Psoas muscle (tissue), 8 donors: ENCODE results near the gene THRSP. TPM values are rescaled to one million over a fixed set of nuclear protein-coding genes. Genes with fewer than 3 reads are reported as not detected.

ENCODE experiments used
- ATAC-seq, 4 donors: fragments of 200-7000 bp; cut with Tn5 transposase; one replicate each; pipeline ENCODE4 v1.9.1; 2020; ENCODE audit warnings: moderate library complexity in 3 of 4, mild to moderate bottlenecking in 2 of 4
- DNase-seq, 2 donors: peaks; one replicate each; pipeline ENCODE4 v3.0.0-alpha.2; 2020
- H3K27ac ChIP-seq: fragments of 200-600 bp; one replicate; pipeline ENCODE4 v1.8.0; 2022
- H3K27me3 ChIP-seq, 3 donors: fragments of 200-600 bp in 1 of 3; one replicate each; pipeline versions ENCODE4 v1.6.1 to v1.8.0; 2013 to 2022; ENCODE audit warnings: low read length in 2 of 3, mild to moderate bottlenecking in 2 of 3, moderate library complexity in 1 of 3; ENCODE audit not compliant: insufficient read depth in 3 of 3
- H3K36me3 ChIP-seq, 2 donors: fragments of 200-600 bp in 1 of 2; one replicate each; pipeline versions ENCODE4 v1.6.1 to v1.8.0; 2013 to 2022; ENCODE audit warnings: low read depth in 1 of 2, mild to moderate bottlenecking in 1 of 2, moderate library complexity in 1 of 2; ENCODE audit not compliant: insufficient read depth in 1 of 2
- H3K4me1 ChIP-seq: fragments of 200-600 bp; one replicate; pipeline ENCODE4 v1.8.0; 2022
- H3K4me3 ChIP-seq: fragments of 200-600 bp; one replicate; pipeline ENCODE4 v1.8.0; 2022; ENCODE audit warnings: mild to moderate bottlenecking
- H3K9me3 ChIP-seq: fragments of 200-600 bp; one replicate; pipeline ENCODE4 v1.8.0; 2022
- CTCF ChIP-seq: fragments of 200-600 bp; IDR thresholded peaks from one replicate; pipeline ENCODE4 v1.8.0; 2022; ENCODE audit warnings: antibody characterized with exemption
- WGBS, 3 donors: extraction: QIAGEN DNeasy Blood & Tissue Kit; methylation state at CpG; one replicate each; pipeline versions ENCODE4 v1.1.6 to v1.1.7; 2013; 5-methylcytosine and 5-hydroxymethylcytosine counted together
- intact Hi-C, 2 donors: fragments of 100-400 bp; cut with DNase I; formaldehyde crosslinking; loops; one replicate each; pipeline versions ENCODE4 v1.11.0 to v1.14.2; 2022
- polyA plus RNA-seq, 3 donors: library from polyadenylated mRNA; stranded (reverse); fragments of 200-250 nt; gene quantifications; one replicate each; pipeline ENCODE4 v1.2.3, GENCODE V29; 2013
- total RNA-seq, 4 donors: library from RNA; stranded (reverse); fragmentation: NEBNext Ultra II Directional in 2 of 4; extraction: Animal tissue kit (Norgen Biotek cat#: 25700) in 2 of 4; gene quantifications; one replicate each; pipeline versions ENCODE4 v1.2.1 to v1.2.4, GENCODE V29; 2021 to 2023
- donor health status: healthy with polysubstance abuse.
- donor health status: DM: no; HTN: no; CAD: no; lungs with moderate emphysema.
- donor health status: Bipolar disorder and iron deficiency.
- donor health status: healthy.
- donor health status: DM: yes; HTN: yes; CAD: no.
- donor health status: DM: no; HTN: no; CAD: no.
- donor health status: DM: no; HTN: no; CAD: no.
- donor health status: DM: yes; HTN: yes; CAD: no.

THRSP gene
- total and polyA plus RNA-seq, 7 donors = 0.24 to 7.2 (median 2.2) TPM

GRCh38 chr11:78033040-78033439 lies 30.6 kb upstream of the THRSP start:
- H3K36me3 ChIP-seq = no peaks in the 10 kb centered on the region
- no peak overlapping the region for H3K27ac ChIP-seq
- no peak for DNase-seq
- 50 to 83% (median 73%) methylated on average over 4 of the region's 4 CpGs for WGBS, 3 donors
- no peaks in the 10 kb centered on the region for H3K27me3 ChIP-seq
- ATAC-seq = no peak
- no peak overlapping the region for H3K4me3 ChIP-seq
- H3K9me3 ChIP-seq = no peaks in the 10 kb centered on the region
- TF ChIP-seq CTCF = no peak
- intact Hi-C loops = no loop called here
- H3K4me1 ChIP-seq = peaks cover 6% of the 10 kb centered on the region

DNA sequence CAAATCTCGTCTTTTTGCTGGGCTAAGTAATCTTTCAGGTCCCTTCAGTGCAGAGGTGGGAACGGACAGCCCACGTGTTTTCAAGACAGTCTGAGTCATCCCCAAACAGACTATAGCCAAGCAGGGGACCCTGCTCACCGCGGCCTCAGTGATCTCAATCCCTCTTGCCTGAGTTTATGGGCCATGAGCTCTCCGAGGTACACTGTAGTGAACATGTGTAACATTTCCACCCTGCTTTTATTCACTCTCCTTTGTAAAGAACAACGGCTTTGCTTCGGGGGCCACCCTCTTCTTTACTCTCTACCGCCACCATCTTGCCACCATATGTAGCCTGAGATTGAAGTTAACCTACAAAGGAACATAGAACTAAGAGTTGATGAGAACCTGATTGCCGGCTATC lies 29.0 kb upstream of the THRSP start:
- no peak for TF ChIP-seq CTCF
- H3K27ac ChIP-seq = no peak overlapping the region
- ATAC-seq (no peak), DNase-seq (no peak)
- H3K4me3 ChIP-seq = no peak overlapping the region
- H3K9me3 ChIP-seq = no peaks in the 10 kb centered on the region
- WGBS, 3 donors = 66 to 84% (median 76%) methylated on average over 10 of the region's 10 CpGs
- no peaks in the 10 kb centered on the region for H3K27me3 ChIP-seq
- peaks cover 6% of the 10 kb centered on the region for H3K4me1 ChIP-seq
- H3K36me3 ChIP-seq = no peaks in the 10 kb centered on the region
- intact Hi-C loops = no loop called here

GRCh38 chr11:78036313-78036712 lies 27.3 kb upstream of the THRSP start:
- intact Hi-C loops = no loop called here
- no peaks in the 10 kb centered on the region for H3K4me1 ChIP-seq

DNA sequence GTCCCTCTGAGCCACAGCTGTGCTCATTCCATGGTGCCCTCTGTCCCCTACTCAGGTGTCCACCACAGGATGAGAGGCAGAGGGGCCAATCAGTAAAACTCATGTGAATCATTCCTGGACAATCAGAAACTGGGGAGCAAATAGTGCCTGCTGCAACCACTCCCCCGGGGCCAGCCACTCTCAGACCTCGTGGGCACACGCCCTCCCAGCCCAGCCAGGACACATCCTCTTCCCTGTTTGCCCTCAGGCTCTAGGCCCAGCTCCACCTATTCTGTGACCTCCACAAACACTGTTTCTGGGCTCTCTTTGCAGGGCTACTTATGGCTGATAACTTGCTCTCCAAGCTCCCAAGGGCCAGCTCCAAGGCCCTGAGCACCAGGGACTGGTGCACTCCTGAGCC lies 26.6 kb upstream of the THRSP start:
- Histone ChIP-seq H3K4me1 (no peaks in the 10 kb centered on the region), H3K4me3 (no peak overlapping the region), H3K27ac (no peak overlapping the region), H3K27me3 (no peaks in the 10 kb centered on the region), H3K9me3 (no peaks in the 10 kb centered on the region), H3K36me3 (no peaks in the 10 kb centered on the region)
- WGBS, 3 donors = 51 to 61% (median 56%) methylated on average over 3 of the region's 3 CpGs
- DNase-seq (no peak), ATAC-seq (no peak)
- intact Hi-C loops = no loop called here
- no peak for TF ChIP-seq CTCF

More at GRCh38 chr11:78036313-78036712, 27.3 kb upstream of the THRSP start:
- no peak overlapping the region for H3K27ac ChIP-seq
- TF ChIP-seq CTCF = no peak
- no peak overlapping the region for H3K4me3 ChIP-seq
- no peak for ATAC-seq
- no peaks in the 10 kb centered on the region for H3K27me3 ChIP-seq
- no peaks in the 10 kb centered on the region for H3K9me3 ChIP-seq
- DNase-seq = no peak
- 84 to 94% (median 91%) methylated on average over 3 of the region's 3 CpGs for WGBS, 3 donors
- no peaks in the 10 kb centered on the region for H3K36me3 ChIP-seq

- H3K4me3 ChIP-seq = no peak overlapping the region
- intact Hi-C loops = no loop called here
- H3K9me3 ChIP-seq = no peaks in the 10 kb centered on the region
- TF ChIP-seq CTCF = no peak
- no peaks in the 10 kb centered on the region for H3K4me1 ChIP-seq
- no peak overlapping the region for H3K27ac ChIP-seq
- no peaks in the 10 kb centered on the region for H3K27me3 ChIP-seq
- H3K36me3 ChIP-seq = no peaks in the 10 kb centered on the region
- ATAC-seq (no peak), DNase-seq (no peak)
- WGBS, 3 donors = 66 to 72% (median 70%) methylated on average over 9 of the region's 9 CpGs
Observed at GRCh38 chr11:78037825-78038620, 25.6 kb upstream of the THRSP start.
